ENCODE measurements around the gene GJD4.

The GJD4 gene

DNA sequence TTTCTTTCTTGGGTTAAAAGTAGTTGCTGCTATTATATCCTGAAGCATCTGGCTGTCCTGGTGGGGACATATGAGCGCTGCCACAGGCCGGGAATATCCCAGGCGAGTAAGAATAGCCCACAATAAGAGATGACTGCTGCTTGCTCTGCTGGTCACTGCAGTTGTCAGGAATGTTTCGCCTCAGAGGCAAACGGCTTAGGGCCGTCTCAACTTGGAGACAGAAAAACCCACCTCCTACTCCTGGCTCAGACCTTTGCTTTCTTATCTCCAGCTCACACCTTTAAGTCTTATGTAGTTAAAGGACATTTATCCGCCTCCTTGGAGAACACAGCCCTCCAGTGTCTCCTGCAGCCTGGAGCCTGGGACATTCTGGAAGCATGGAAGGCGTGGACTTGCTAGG is at the start of gene GJD4:
Gene GJD4, plus strand, starts transcription at position 151 of the 400 bp plus-strand sequence. Its CDS starts 227 bp downstream, at position 378.
- Histone ChIP-seq H3K9ac (ENCODE audit: insufficient read length, low read depth) (no peak within 1 kb of the TSS), H3K36me3 (ENCODE audit: insufficient read depth, insufficient read length, low read length) (no peaks in the 10 kb centered on the region), H3K27me3 (ENCODE audit: insufficient read depth, insufficient read length) (no peaks in the 10 kb centered on the region), H3K4me1 (ENCODE audit: insufficient read depth, insufficient read length) (peaks cover 2% of the 10 kb centered on the region), H3K9me3 (ENCODE audit: insufficient read depth, low read length) (no peaks in the 10 kb centered on the region), H3K4me3 (ENCODE audit: insufficient read length, low read depth) (no peak within 1 kb of the TSS)
- no peak for DNase-seq (ENCODE audit: low read depth, low spot score)
- TF ChIP-seq ZNF274 (IDR thresholded peaks at IDR 0.05; ENCODE audit: low read depth, low read length) = no peak
- no peak for TF ChIP-seq YY1 (IDR thresholded peaks at IDR 0.05; ENCODE audit: insufficient read depth, insufficient read length)

DNA sequence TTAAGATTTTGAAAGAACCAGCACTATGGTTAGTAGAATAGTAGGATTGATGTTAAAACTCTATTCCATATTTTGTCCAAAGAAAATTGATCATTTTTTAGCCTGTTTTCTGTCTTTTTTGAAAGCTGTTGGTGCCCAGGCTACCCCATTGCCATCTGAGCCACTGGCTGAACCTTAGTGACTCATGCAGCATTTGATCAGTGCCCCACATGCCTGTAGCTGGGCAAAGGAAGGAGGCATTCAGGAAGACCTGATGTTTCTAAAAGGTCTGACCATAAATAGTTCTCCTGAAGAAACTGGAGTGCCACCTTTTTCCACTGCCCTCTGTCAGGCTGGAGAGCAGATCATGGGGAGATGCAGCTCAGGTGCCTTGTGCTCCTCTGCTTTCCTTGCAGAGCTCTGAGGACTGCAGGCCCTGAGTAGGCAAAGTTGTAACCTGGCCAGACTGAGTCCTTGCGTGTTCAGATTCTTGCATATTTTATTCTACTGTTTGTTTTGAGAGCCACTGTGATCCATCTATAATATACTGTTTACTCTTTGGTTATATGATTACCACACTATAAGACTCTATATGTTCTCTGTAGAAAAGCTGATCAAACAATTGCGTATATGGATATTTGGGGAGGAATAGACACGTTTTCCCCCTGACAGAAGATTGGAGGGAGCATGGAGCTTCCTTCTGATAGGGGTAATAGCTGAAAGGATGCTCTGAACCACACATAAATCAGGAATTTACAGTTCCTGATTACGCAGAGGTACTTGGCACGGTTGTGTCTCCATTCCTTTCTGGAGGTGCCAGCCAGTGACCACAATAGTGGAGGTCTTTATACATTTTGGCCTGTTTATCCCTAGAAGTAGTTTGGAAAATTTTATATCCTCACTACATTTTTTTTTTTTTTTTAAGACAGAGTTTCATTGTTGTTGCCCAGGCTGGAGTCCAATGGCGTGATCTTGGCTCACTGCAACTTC is 48.9 kb upstream of the GJD4 start:
- no peak for DNase-seq (ENCODE audit: low read depth, low spot score)
- TF ChIP-seq ZNF274 (IDR thresholded peaks at IDR 0.05; ENCODE audit: low read depth, low read length) (no peak), SUZ12 (IDR thresholded peaks at IDR 0.05; ENCODE audit: extremely low read depth, insufficient read depth, insufficient read length) (no peak), YY1 (IDR thresholded peaks at IDR 0.05; ENCODE audit: insufficient read depth, insufficient read length) (no peak)
- Histone ChIP-seq H3K27me3 (ENCODE audit: insufficient read depth, insufficient read length) (no peaks in the 10 kb centered on the region), H3K36me3 (ENCODE audit: insufficient read depth, insufficient read length, low read length) (peaks cover 23% of the 10 kb centered on the region), H3K4me3 (ENCODE audit: insufficient read length, low read depth) (no peak overlapping the region), H3K4me1 (ENCODE audit: insufficient read depth, insufficient read length) (no peaks in the 10 kb centered on the region), H3K9ac (ENCODE audit: insufficient read length, low read depth) (no peak overlapping the region), H3K9me3 (ENCODE audit: insufficient read depth, low read length) (no peaks in the 10 kb centered on the region)

- Histone ChIP-seq H3K4me1 (ENCODE audit: insufficient read depth, insufficient read length) (no peaks in the 10 kb centered on the region), H3K27me3 (ENCODE audit: insufficient read depth, insufficient read length) (no peaks in the 10 kb centered on the region), H3K36me3 (ENCODE audit: insufficient read depth, insufficient read length, low read length) (peaks cover 18% of the 10 kb centered on the region), H3K4me3 (ENCODE audit: insufficient read length, low read depth) (no peak overlapping the region), H3K9me3 (ENCODE audit: insufficient read depth, low read length) (no peaks in the 10 kb centered on the region), H3K9ac (ENCODE audit: insufficient read length, low read depth) (no peak overlapping the region)
- no peak for DNase-seq (ENCODE audit: low read depth, low spot score)
- TF ChIP-seq YY1 (IDR thresholded peaks at IDR 0.05; ENCODE audit: insufficient read depth, insufficient read length) (no peak), ZNF274 (IDR thresholded peaks at IDR 0.05; ENCODE audit: low read depth, low read length) (no peak), SUZ12 (IDR thresholded peaks at IDR 0.05; ENCODE audit: extremely low read depth, insufficient read depth, insufficient read length) (no peak)
Measured at GRCh38 chr10:35558276-35558675, 46.9 kb upstream of the GJD4 start.

DNA sequence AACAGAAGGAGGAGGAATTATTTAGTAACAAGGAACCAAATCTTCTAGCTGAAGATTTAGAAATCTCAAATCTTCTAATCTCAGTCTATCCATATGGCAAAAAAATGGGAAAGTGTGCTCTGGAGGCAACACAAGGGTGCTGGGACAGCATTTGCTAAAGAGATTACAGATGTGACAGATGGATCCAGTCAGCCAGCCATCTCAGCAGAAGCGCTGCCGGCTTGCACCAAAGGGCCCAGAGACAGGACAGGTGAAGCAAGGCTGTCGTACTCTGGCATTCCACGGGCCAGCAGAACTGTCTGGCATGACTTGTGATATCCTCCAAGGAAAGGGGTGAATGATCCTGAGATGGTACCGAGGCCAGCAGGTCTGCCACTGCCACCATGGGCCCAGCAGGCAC is 45.7 kb upstream of the GJD4 start:
- no peak overlapping the region for H3K9ac ChIP-seq (ENCODE audit: insufficient read length, low read depth)
- no peaks in the 10 kb centered on the region for H3K9me3 ChIP-seq (ENCODE audit: insufficient read depth, low read length)
- no peaks in the 10 kb centered on the region for H3K27me3 ChIP-seq (ENCODE audit: insufficient read depth, insufficient read length)
- peaks cover 12% of the 10 kb centered on the region for H3K36me3 ChIP-seq (ENCODE audit: insufficient read depth, insufficient read length, low read length)
- no peak overlapping the region for H3K4me3 ChIP-seq (ENCODE audit: insufficient read length, low read depth)
- no peak for TF ChIP-seq YY1 (IDR thresholded peaks at IDR 0.05; ENCODE audit: insufficient read depth, insufficient read length)
- no peak for TF ChIP-seq ZNF274 (IDR thresholded peaks at IDR 0.05; ENCODE audit: low read depth, low read length)
- no peak for TF ChIP-seq SUZ12 (IDR thresholded peaks at IDR 0.05; ENCODE audit: extremely low read depth, insufficient read depth, insufficient read length)
- DNase-seq (ENCODE audit: low read depth, low spot score) = no peak
- H3K4me1 ChIP-seq (ENCODE audit: insufficient read depth, insufficient read length) = peaks cover under 1% of the 10 kb centered on the region

- no peaks in the 10 kb centered on the region for H3K27me3 ChIP-seq (ENCODE audit: insufficient read depth, insufficient read length)
- no peak for DNase-seq (ENCODE audit: low read depth, low spot score)
- TF ChIP-seq SUZ12 (IDR thresholded peaks at IDR 0.05; ENCODE audit: extremely low read depth, insufficient read depth, insufficient read length) (no peak), ZNF274 (IDR thresholded peaks at IDR 0.05; ENCODE audit: low read depth, low read length) (no peak), YY1 (IDR thresholded peaks at IDR 0.05; ENCODE audit: insufficient read depth, insufficient read length) (no peak)
- H3K36me3 ChIP-seq (ENCODE audit: insufficient read depth, insufficient read length, low read length) = peaks cover 19% of the 10 kb centered on the region
- H3K4me1 ChIP-seq (ENCODE audit: insufficient read depth, insufficient read length) = peaks cover 3% of the 10 kb centered on the region
- H3K9me3 ChIP-seq (ENCODE audit: insufficient read depth, low read length) = no peaks in the 10 kb centered on the region
- no peak overlapping the region for H3K4me3 ChIP-seq (ENCODE audit: insufficient read length, low read depth)
- no peak overlapping the region for H3K9ac ChIP-seq (ENCODE audit: insufficient read length, low read depth)
Measured at GRCh38 chr10:35561715-35562114, 43.4 kb upstream of the GJD4 start.

GRCh38 chr10:35562427-35562826 is 42.7 kb upstream of the GJD4 start:
- TF ChIP-seq SUZ12 (IDR thresholded peaks at IDR 0.05; ENCODE audit: extremely low read depth, insufficient read depth, insufficient read length) = no peak
- no peak for TF ChIP-seq ZNF274 (IDR thresholded peaks at IDR 0.05; ENCODE audit: low read depth, low read length)
- no peak for TF ChIP-seq YY1 (IDR thresholded peaks at IDR 0.05; ENCODE audit: insufficient read depth, insufficient read length)
- Histone ChIP-seq H3K36me3 (ENCODE audit: insufficient read depth, insufficient read length, low read length) (peaks cover 20% of the 10 kb centered on the region), H3K27me3 (ENCODE audit: insufficient read depth, insufficient read length) (no peaks in the 10 kb centered on the region), H3K9me3 (ENCODE audit: insufficient read depth, low read length) (no peaks in the 10 kb centered on the region), H3K4me3 (ENCODE audit: insufficient read length, low read depth) (no peak overlapping the region), H3K4me1 (ENCODE audit: insufficient read depth, insufficient read length) (peaks cover 3% of the 10 kb centered on the region), H3K9ac (ENCODE audit: insufficient read length, low read depth) (no peak overlapping the region)
- DNase-seq (ENCODE audit: low read depth, low spot score) = no peak

DNA sequence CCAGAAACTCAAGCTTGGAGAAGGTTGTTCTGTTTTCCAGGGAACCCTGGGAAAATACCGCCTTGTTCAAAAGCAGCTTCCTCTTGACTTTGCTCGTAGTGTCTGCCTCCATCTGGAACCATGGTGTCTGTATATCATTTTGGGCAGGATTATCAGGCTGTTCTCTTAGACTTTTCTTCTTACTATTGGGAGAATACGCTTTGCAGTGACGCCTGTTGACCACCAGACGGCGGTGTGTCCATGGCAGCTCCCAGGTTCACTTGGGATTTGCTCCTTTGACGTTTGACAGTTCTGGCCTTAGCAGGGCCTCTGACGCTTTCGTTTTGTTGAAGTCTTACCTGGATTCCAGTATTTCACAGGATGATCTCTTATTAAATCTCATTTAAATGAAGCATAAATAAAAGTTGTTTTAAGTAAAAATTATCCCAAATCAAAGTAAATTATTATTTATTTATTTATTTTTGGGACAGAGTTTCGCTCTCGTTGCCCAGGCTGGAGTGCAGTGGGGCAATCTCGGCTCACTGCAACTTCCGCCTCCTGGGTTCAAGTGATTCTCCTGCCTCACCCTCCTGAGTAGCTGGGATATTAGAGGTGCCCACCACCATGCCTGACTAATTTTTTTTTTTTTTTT is 41.8 kb upstream of the GJD4 start:
- Histone ChIP-seq H3K4me3 (ENCODE audit: insufficient read length, low read depth) (no peak overlapping the region), H3K27me3 (ENCODE audit: insufficient read depth, insufficient read length) (no peaks in the 10 kb centered on the region), H3K9ac (ENCODE audit: insufficient read length, low read depth) (no peak overlapping the region), H3K36me3 (ENCODE audit: insufficient read depth, insufficient read length, low read length) (peaks cover 27% of the 10 kb centered on the region), H3K9me3 (ENCODE audit: insufficient read depth, low read length) (no peaks in the 10 kb centered on the region), H3K4me1 (ENCODE audit: insufficient read depth, insufficient read length) (peaks cover 3% of the 10 kb centered on the region)
- TF ChIP-seq YY1 (IDR thresholded peaks at IDR 0.05; ENCODE audit: insufficient read depth, insufficient read length) (no peak), ZNF274 (IDR thresholded peaks at IDR 0.05; ENCODE audit: low read depth, low read length) (no peak), SUZ12 (IDR thresholded peaks at IDR 0.05; ENCODE audit: extremely low read depth, insufficient read depth, insufficient read length) (no peak)
- DNase-seq (ENCODE audit: low read depth, low spot score) = peak; percentile 42
